HUES6 (cell line): ENCODE data around the gene KCNC2.

Source experiments
- H3K27ac ChIP-seq: 2 replicates; pipeline ENCODE4 v1.7.0; 2013; ENCODE audit warnings: low read depth, mild to moderate bottlenecking, low read length, inconsistent platforms
- H3K27me3 ChIP-seq: 2 replicates; pipeline ENCODE4 v1.6.1; 2013; ENCODE audit warnings: low read length; ENCODE audit not compliant: control insufficient read depth, insufficient read depth
- H3K36me3 ChIP-seq: 2 replicates; pipeline ENCODE4 v1.6.1; 2013; ENCODE audit warnings: low read length; ENCODE audit not compliant: control insufficient read depth, insufficient read depth
- H3K4me1 ChIP-seq: 2 replicates; pipeline ENCODE4 v1.6.1; 2013; ENCODE audit warnings: low read length; ENCODE audit not compliant: control insufficient read depth, insufficient read depth
- H3K4me3 ChIP-seq: 2 replicates; pipeline ENCODE4 v1.5.1; 2013; ENCODE audit warnings: low read depth, low read length
- H3K9ac ChIP-seq: one replicate; pipeline ENCODE4 v1.6.1; 2013; ENCODE audit warnings: mild to moderate bottlenecking, low read length
- H3K9me3 ChIP-seq: 2 replicates; pipeline ENCODE4 v1.6.1; 2013; ENCODE audit warnings: low read depth, low read length; ENCODE audit not compliant: control insufficient read depth, insufficient read depth

KCNC2 gene

GRCh38 chr12:75062691-75063090, 146.9 kb downstream of the KCNC2 start:
- Histone ChIP-seq H3K4me3 (no peak overlapping the region), H3K27ac (no peak overlapping the region), H3K27me3 (no peaks in the 10 kb centered on the region), H3K9ac (no peak overlapping the region), H3K36me3 (no peaks in the 10 kb centered on the region), H3K4me1 (no peaks in the 10 kb centered on the region), H3K9me3 (no peaks in the 10 kb centered on the region)

GRCh38 chr12:75058228-75058627, 151.4 kb downstream of the KCNC2 start:
- no peaks in the 10 kb centered on the region for H3K36me3 ChIP-seq
- no peak overlapping the region for H3K9ac ChIP-seq
- no peak overlapping the region for H3K4me3 ChIP-seq
- no peaks in the 10 kb centered on the region for H3K9me3 ChIP-seq
- no peaks in the 10 kb centered on the region for H3K27me3 ChIP-seq
- H3K4me1 ChIP-seq: no peaks in the 10 kb centered on the region
- H3K27ac ChIP-seq: no peak overlapping the region

GRCh38 chr12:75048767-75049166, 160.9 kb downstream of the KCNC2 start:
- Histone ChIP-seq H3K9me3 (no peaks in the 10 kb centered on the region), H3K4me3 (no peak overlapping the region), H3K4me1 (no peaks in the 10 kb centered on the region), H3K27ac (no peak overlapping the region), H3K36me3 (no peaks in the 10 kb centered on the region), H3K27me3 (no peaks in the 10 kb centered on the region), H3K9ac (no peak overlapping the region)

GRCh38 chr12:75047885-75048525, 161.6 kb downstream of the KCNC2 start:
- Histone ChIP-seq H3K36me3 (no peaks in the 10 kb centered on the region), H3K9me3 (no peaks in the 10 kb centered on the region), H3K9ac (no peak overlapping the region), H3K4me3 (no peak overlapping the region), H3K27me3 (no peaks in the 10 kb centered on the region), H3K27ac (no peak overlapping the region), H3K4me1 (no peaks in the 10 kb centered on the region)

- no peaks in the 10 kb centered on the region for H3K36me3 ChIP-seq
- H3K4me3 ChIP-seq: no peak overlapping the region
- no peaks in the 10 kb centered on the region for H3K9me3 ChIP-seq
- H3K9ac ChIP-seq: no peak overlapping the region
- no peaks in the 10 kb centered on the region for H3K4me1 ChIP-seq
- no peaks in the 10 kb centered on the region for H3K27me3 ChIP-seq
- H3K27ac ChIP-seq: no peak overlapping the region
These were observed 167.5 kb downstream of the KCNC2 start for GRCh38 chr12:75042125-75042524.

GRCh38 chr12:75041472-75041871, 168.2 kb downstream of the KCNC2 start:
- H3K36me3 ChIP-seq: no peaks in the 10 kb centered on the region
- H3K4me1 ChIP-seq: no peaks in the 10 kb centered on the region
- H3K27ac ChIP-seq: no peak overlapping the region
- no peaks in the 10 kb centered on the region for H3K27me3 ChIP-seq
- no peaks in the 10 kb centered on the region for H3K9me3 ChIP-seq
- no peak overlapping the region for H3K9ac ChIP-seq
- H3K4me3 ChIP-seq: no peak overlapping the region

- Histone ChIP-seq H3K9me3 (peaks cover 40% of the 10 kb centered on the region), H3K27me3 (no peaks in the 10 kb centered on the region), H3K4me1 (no peaks in the 10 kb centered on the region), H3K27ac (no peak overlapping the region), H3K4me3 (no peak overlapping the region), H3K36me3 (no peaks in the 10 kb centered on the region), H3K9ac (no peak overlapping the region)
These were observed 189.5 kb downstream of the KCNC2 start for GRCh38 chr12:75020068-75020557.

- no peak overlapping the region for H3K4me3 ChIP-seq
These were observed 198.5 kb downstream of the KCNC2 start for GRCh38 chr12:75011120-75011519.

GRCh38 chr12:75007133-75007532, 202.5 kb downstream of the KCNC2 start:
- Histone ChIP-seq H3K9ac (no peak overlapping the region), H3K27ac (no peak overlapping the region), H3K36me3 (no peaks in the 10 kb centered on the region), H3K27me3 (no peaks in the 10 kb centered on the region), H3K4me1 (no peaks in the 10 kb centered on the region), H3K9me3 (no peaks in the 10 kb centered on the region), H3K4me3 (no peak overlapping the region)

More at GRCh38 chr12:75011120-75011519, 198.5 kb downstream of the KCNC2 start:
- H3K27me3 ChIP-seq: no peaks in the 10 kb centered on the region
- no peaks in the 10 kb centered on the region for H3K9me3 ChIP-seq
- no peak overlapping the region for H3K27ac ChIP-seq
- no peak overlapping the region for H3K9ac ChIP-seq
- H3K4me1 ChIP-seq: no peaks in the 10 kb centered on the region
- no peaks in the 10 kb centered on the region for H3K36me3 ChIP-seq

GRCh38 chr12:75000120-75000519, 209.5 kb downstream of the KCNC2 start:
- no peak overlapping the region for H3K9ac ChIP-seq
- H3K9me3 ChIP-seq: no peaks in the 10 kb centered on the region
- no peaks in the 10 kb centered on the region for H3K36me3 ChIP-seq
- H3K4me3 ChIP-seq: no peak overlapping the region
- H3K27ac ChIP-seq: no peak overlapping the region
- H3K4me1 ChIP-seq: no peaks in the 10 kb centered on the region
- no peaks in the 10 kb centered on the region for H3K27me3 ChIP-seq

- H3K9me3 ChIP-seq: no peaks in the 10 kb centered on the region
- no peak overlapping the region for H3K9ac ChIP-seq
- H3K27me3 ChIP-seq: no peaks in the 10 kb centered on the region
- no peak overlapping the region for H3K4me3 ChIP-seq
- H3K36me3 ChIP-seq: no peaks in the 10 kb centered on the region
- no peak overlapping the region for H3K27ac ChIP-seq
- no peaks in the 10 kb centered on the region for H3K4me1 ChIP-seq
These were observed 210.2 kb downstream of the KCNC2 start for GRCh38 chr12:74999474-74999873.
